Caco-2 (cell line): ENCODE measurements around the gene DIP2B. TPM values are rescaled to one million over a fixed set of nuclear protein-coding genes. Genes with fewer than 3 reads are reported as not detected.
A peak's percentile ranks its signal among the peaks of the same experiment; 100 is the strongest.

Source experiments
- BruUV-seq: library from RNA; stranded (reverse); fragments of 400-500 nt; replicated peaks from 2 replicates; lab custom pipeline; 2021; lab: Mats Ljungman, UMichigan
- CTCF ChIA-PET: fragments of 300-600 bp; sonication (Branson Sonifier 250); formaldehyde crosslinking; loops from one replicate; lab custom pipeline; 2022; ENCODE audit warnings: antibody characterized with exemption; lab: Charles Lee
- POLR2A ChIA-PET: fragments of 300-600 bp; sonication (Branson Sonifier 250); formaldehyde crosslinking; loops from one replicate; lab custom pipeline; 2022; ENCODE audit warnings: antibody characterized with exemption; lab: Charles Lee
- DNase-seq, 2 experiments: peaks; one replicate each; pipeline versions ENCODE4 v3.0.0 to v3.0.0-alpha.2; 2020 to 2022
- H3K27me3 ChIP-seq: replicated peaks from 2 replicates; pipeline ENCODE4 v1.6.0; 2011; ENCODE audit warnings: low read length; ENCODE audit not compliant: control insufficient read depth, insufficient read depth
- H3K36me3 ChIP-seq: 2 replicates; pipeline ENCODE4 v1.5.1; 2011; ENCODE audit warnings: low read length; ENCODE audit not compliant: control insufficient read depth, insufficient read depth
- H3K4me1 ChIP-seq: fragments of 250-450 bp; sonication (Bioruptor Pico); 2 replicates; pipeline ENCODE4 v1.5.1; 2020; ENCODE audit warnings: mild to moderate bottlenecking
- H3K4me3 ChIP-seq: 2 replicates; pipeline ENCODE4 v1.5.1; 2011; ENCODE audit warnings: low read depth, mild to moderate bottlenecking, control low read depth, low read length
- H3K9me3 ChIP-seq: fragments of 250-450 bp; sonication (Bioruptor Pico); 2 replicates; pipeline ENCODE4 v1.5.1; 2020; ENCODE audit warnings: mild to moderate bottlenecking, moderate library complexity
- H3K27ac Mint-ChIP-seq: one replicate; pipeline ENCODE4 v1.8.0; 2022; ENCODE audit warnings: mixed read lengths; ENCODE audit not compliant: unreplicated experiment
- H3K27me3 Mint-ChIP-seq: one replicate; pipeline ENCODE4 v1.8.0; 2022; ENCODE audit warnings: mixed read lengths; ENCODE audit not compliant: insufficient read depth, unreplicated experiment
- H3K36me3 Mint-ChIP-seq: one replicate; pipeline ENCODE4 v1.8.0; 2022; ENCODE audit warnings: mild to moderate bottlenecking, mixed read lengths; ENCODE audit not compliant: insufficient read depth, unreplicated experiment
- H3K4me1 Mint-ChIP-seq: one replicate; pipeline ENCODE4 v1.8.0; 2022; ENCODE audit warnings: low read depth, mixed read lengths; ENCODE audit not compliant: unreplicated experiment
- H3K4me3 Mint-ChIP-seq: one replicate; pipeline ENCODE4 v1.8.0; 2022; ENCODE audit warnings: mild to moderate bottlenecking, moderate library complexity, mixed read lengths; ENCODE audit not compliant: unreplicated experiment
- H3K9me3 Mint-ChIP-seq: one replicate; pipeline ENCODE4 v1.8.0; 2022; ENCODE audit warnings: mixed read lengths; ENCODE audit not compliant: unreplicated experiment
- intact Hi-C: fragments of 100-400 bp; cut with micrococcal nuclease; formaldehyde crosslinking; loops from one replicate; pipeline ENCODE4 v1.10.0; 2022; ENCODE audit not compliant: unreplicated experiment
- total RNA-seq: library from RNA; stranded (reverse); gene quantifications from 2 replicates; pipeline ENCODE4 v1.2.3, GENCODE V29; 2022
- TF ChIP-seq, protein P1 (sequence below), 2 experiments: fragments of 200-600 bp in 1 of 2; IDR thresholded peaks; 1 replicate in 1 of 2; 2 replicates in 1 of 2; pipeline versions ENCODE4 v1.5.1 to v1.8.0; 2011 to 2022; ENCODE audit warnings: antibody characterized with exemption in 1 of 2, control low read depth in 1 of 2, inconsistent platforms in 1 of 2, low read depth in 1 of 2, low read length in 1 of 2, mild to moderate bottlenecking in 1 of 2, moderate library complexity in 1 of 2; ENCODE audit not compliant: insufficient read depth in 1 of 2, severe bottlenecking in 1 of 2, unreplicated experiment in 1 of 2

DIP2B gene
- total RNA-seq, 1 experiment from 2014 or later, result 32.7 TPM

DNA sequence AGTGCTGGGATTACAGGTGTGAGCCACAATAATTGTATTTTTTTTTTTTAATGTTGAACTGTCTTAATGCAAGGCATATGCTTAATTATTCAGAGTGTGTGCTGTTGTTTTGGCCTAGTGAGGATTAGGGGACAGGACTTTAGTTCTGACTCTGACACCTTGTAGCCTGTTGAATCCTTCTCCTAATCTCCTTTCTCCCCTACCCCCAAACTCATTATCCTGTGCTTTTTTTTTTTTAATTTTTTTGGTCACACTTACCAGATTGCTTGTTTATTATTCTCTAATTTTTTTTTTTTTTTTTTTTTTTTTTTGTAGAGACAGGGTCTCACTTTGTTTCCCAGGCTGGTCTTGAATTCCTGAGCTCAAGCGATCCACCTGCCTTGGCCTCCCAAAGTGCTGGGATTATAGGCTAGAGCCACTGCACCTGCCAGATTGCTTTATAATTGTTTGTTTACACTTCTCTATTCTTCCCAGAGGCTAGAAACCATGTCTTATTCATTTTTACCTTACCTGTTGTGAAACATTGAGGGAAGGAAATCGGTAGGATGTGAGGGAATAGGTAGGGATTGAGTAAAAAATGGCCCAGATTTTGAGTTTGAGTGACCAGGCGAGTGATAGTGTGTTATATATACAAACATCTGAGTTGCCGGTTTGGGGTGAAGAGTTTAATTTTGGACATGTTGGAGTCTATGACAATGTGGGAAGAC, 32.2 kb downstream of the DIP2B start:
- H3K9me3 ChIP-seq, result no peaks in the 10 kb centered on the region
- H3K9me3 Mint-ChIP-seq, result no peaks in the 10 kb centered on the region
- DNase-seq, result no peak
- BruUV-seq, result no TSS peak
- H3K27me3 ChIP-seq, result no peaks in the 10 kb centered on the region
- peaks cover 43% of the 10 kb centered on the region for H3K4me1 ChIP-seq
- H3K36me3 ChIP-seq, result peaks cover 2% of the 10 kb centered on the region
- peak overlapping the region; percentile 63 for H3K27ac Mint-ChIP-seq
- H3K27me3 Mint-ChIP-seq, result no peaks in the 10 kb centered on the region
- no peak overlapping the region for H3K4me3 ChIP-seq
- CTCF ChIA-PET, result interaction anchor here (1.2 to 1.5 kb wide), 2 partner anchors 32 to 101 kb away, joined by 3 to 4 read pairs; partner anchors contain the start of gene DIP2B
- intact Hi-C loops, result no loop called here
- H3K4me1 Mint-ChIP-seq, result peaks cover 23% of the 10 kb centered on the region
- no peak overlapping the region for H3K4me3 Mint-ChIP-seq
- POLR2A ChIA-PET, result interaction anchor here (0.7 kb wide), 1 partner anchor 36 kb away, joined by 4 read pairs; no protein-coding TSS in a partner anchor
- H3K36me3 Mint-ChIP-seq, result peaks cover 6% of the 10 kb centered on the region
- TF ChIP-seq, protein P1, sequence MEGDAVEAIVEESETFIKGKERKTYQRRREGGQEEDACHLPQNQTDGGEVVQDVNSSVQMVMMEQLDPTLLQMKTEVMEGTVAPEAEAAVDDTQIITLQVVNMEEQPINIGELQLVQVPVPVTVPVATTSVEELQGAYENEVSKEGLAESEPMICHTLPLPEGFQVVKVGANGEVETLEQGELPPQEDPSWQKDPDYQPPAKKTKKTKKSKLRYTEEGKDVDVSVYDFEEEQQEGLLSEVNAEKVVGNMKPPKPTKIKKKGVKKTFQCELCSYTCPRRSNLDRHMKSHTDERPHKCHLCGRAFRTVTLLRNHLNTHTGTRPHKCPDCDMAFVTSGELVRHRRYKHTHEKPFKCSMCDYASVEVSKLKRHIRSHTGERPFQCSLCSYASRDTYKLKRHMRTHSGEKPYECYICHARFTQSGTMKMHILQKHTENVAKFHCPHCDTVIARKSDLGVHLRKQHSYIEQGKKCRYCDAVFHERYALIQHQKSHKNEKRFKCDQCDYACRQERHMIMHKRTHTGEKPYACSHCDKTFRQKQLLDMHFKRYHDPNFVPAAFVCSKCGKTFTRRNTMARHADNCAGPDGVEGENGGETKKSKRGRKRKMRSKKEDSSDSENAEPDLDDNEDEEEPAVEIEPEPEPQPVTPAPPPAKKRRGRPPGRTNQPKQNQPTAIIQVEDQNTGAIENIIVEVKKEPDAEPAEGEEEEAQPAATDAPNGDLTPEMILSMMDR (IDR thresholded peaks at IDR 0.05; ENCODE audit: insufficient read depth in 1 of 2, low read depth in 1 of 2, low read length in 1 of 2, severe bottlenecking in 1 of 2, unreplicated experiment in 1 of 2), result no peak

DNA sequence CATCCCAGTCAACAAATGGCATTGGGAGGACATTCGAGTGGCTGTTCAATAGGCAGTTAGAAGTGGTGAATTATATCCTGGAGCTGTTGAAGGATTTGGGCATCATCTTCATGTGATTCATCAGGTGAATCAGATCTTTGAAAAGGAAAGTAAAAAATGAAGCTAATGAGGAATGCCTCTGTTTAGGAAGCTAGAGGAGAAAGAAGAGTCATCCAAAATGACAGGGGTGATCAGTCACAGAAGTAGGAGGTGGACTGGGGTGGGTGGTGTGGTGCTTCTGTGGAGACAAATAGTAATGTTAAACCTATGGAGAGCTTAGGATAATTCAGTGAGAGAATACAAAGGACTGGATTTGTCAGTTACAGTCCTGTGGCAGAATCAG, 32.7 kb downstream of the DIP2B start:
- H3K27me3 ChIP-seq, result no peaks in the 10 kb centered on the region
- Mint-ChIP-seq H3K9me3 (no peaks in the 10 kb centered on the region), H3K27me3 (no peaks in the 10 kb centered on the region), H3K27ac (peak overlapping the region; percentile 63), H3K4me3 (no peak overlapping the region), H3K36me3 (peaks cover 6% of the 10 kb centered on the region), H3K4me1 (peaks cover 23% of the 10 kb centered on the region)
- intact Hi-C loops, result no loop called here
- ChIA-PET POLR2A (interaction anchor here (0.7 to 0.9 kb wide), 2 partner anchors 35 to 109 kb away, joined by 3 to 4 read pairs; no protein-coding TSS in a partner anchor), CTCF (interaction anchor here (1.2 to 1.5 kb wide), 2 partner anchors 33 to 101 kb away, joined by 3 to 4 read pairs; partner anchors contain the start of gene DIP2B)
- H3K4me1 ChIP-seq, result peaks cover 38% of the 10 kb centered on the region
- no peaks in the 10 kb centered on the region for H3K9me3 ChIP-seq
- no peak for DNase-seq
- no TSS peak for BruUV-seq
- peaks cover 2% of the 10 kb centered on the region for H3K36me3 ChIP-seq
- TF ChIP-seq, protein P1 (IDR thresholded peaks at IDR 0.05; ENCODE audit: insufficient read depth in 1 of 2, low read depth in 1 of 2, low read length in 1 of 2, severe bottlenecking in 1 of 2, unreplicated experiment in 1 of 2), result no peak
- no peak overlapping the region for H3K4me3 ChIP-seq

DNA sequence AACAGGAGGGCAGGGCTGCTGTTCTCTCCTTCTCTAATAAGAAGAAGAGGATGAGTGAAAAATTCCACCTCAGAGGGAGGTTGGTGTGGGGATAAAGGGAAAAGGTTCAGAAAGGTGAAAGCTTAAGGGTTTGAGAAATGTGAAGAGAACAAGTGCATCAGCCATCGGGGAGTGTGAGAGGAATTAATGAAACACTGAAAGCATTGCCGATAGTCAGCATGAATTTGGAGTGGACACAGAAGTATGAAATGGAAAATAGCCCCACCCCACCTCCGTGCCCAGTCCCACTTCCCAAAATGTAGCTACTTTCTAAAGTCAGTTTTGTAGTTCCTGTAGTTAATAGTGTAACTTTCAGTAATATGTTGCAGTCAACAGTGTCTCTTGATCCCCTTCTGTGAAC, 33.4 kb downstream of the DIP2B start:
- DNase-seq, result no peak
- CTCF ChIA-PET, result interaction anchor here (1.2 to 1.5 kb wide), 2 partner anchors 33 to 100 kb away, joined by 3 to 4 read pairs; partner anchors contain the start of gene DIP2B
- intact Hi-C loops, result loop anchor here (1.0 kb wide), 1 partner anchor 11 kb away; no protein-coding TSS in a partner anchor
- H3K27me3 ChIP-seq, result no peaks in the 10 kb centered on the region
- Mint-ChIP-seq H3K9me3 (no peaks in the 10 kb centered on the region), H3K4me3 (no peak overlapping the region), H3K4me1 (peaks cover 23% of the 10 kb centered on the region), H3K36me3 (peaks cover 6% of the 10 kb centered on the region), H3K27me3 (no peaks in the 10 kb centered on the region), H3K27ac (peak overlapping the region; percentile 63)
- TSS peak; percentile 14 for BruUV-seq
- TF ChIP-seq, protein P1 (IDR thresholded peaks at IDR 0.05; ENCODE audit: insufficient read depth in 1 of 2, low read depth in 1 of 2, low read length in 1 of 2, severe bottlenecking in 1 of 2, unreplicated experiment in 1 of 2), result no peak
- no peaks in the 10 kb centered on the region for H3K9me3 ChIP-seq
- H3K4me1 ChIP-seq, result peaks cover 33% of the 10 kb centered on the region
- POLR2A ChIA-PET, result interaction anchor here (0.5 to 0.9 kb wide), 2 partner anchors 108 to 290 kb away, joined by 3 to 4 read pairs; no protein-coding TSS in a partner anchor
- peaks cover 2% of the 10 kb centered on the region for H3K36me3 ChIP-seq
- H3K4me3 ChIP-seq, result no peak overlapping the region
